ENCODE data around the gene NFIC. TPM values are rescaled to one million over a fixed set of nuclear protein-coding genes. Genes with fewer than 3 reads are reported as not detected.
"Not testable (repeated sequence)": the region's sequence is repeated elsewhere in the genome, so short reads cannot be mapped to it uniquely, and the experiment has no call there.

NFIC gene
- total RNA-seq, 2 donors from 2014 or later, result 10.4 to 23.1 TPM

- not testable (repeated sequence) for DNase-seq (ENCODE audit: low spot score in 2 of 2); ATAC-seq; H3K27ac Mint-ChIP-seq; H3K9me3 Mint-ChIP-seq; H3K36me3 Mint-ChIP-seq
Measured at GRCh38 chr19:3334749-3335430, 31.5 kb upstream of the NFIC start.

GRCh38 chr19:3335431-3336350, 30.7 kb upstream of the NFIC start:
- ATAC-seq (no peak), DNase-seq (ENCODE audit: low spot score in 2 of 2) (no peak)
- H3K9me3 Mint-ChIP-seq, result no peaks in the 10 kb centered on the region
- no peak overlapping the region for H3K27ac Mint-ChIP-seq
- no peaks in the 10 kb centered on the region for H3K36me3 Mint-ChIP-seq

GRCh38 chr19:3336351-3336679, 30.1 kb upstream of the NFIC start:
- Mint-ChIP-seq H3K36me3 (no peaks in the 10 kb centered on the region), H3K9me3 (no peaks in the 10 kb centered on the region), H3K27ac (no peak overlapping the region)
- DNase-seq (ENCODE audit: low spot score in 2 of 2), result no peak
- no peak for ATAC-seq

GRCh38 chr19:3336680-3337523, 29.5 kb upstream of the NFIC start:
- Mint-ChIP-seq H3K36me3 (no peaks in the 10 kb centered on the region), H3K27ac (no peak overlapping the region), H3K9me3 (no peaks in the 10 kb centered on the region)
- DNase-seq (ENCODE audit: low spot score in 2 of 2) (no peak), ATAC-seq (no peak)

GRCh38 chr19:3338541-3339181, 27.7 kb upstream of the NFIC start:
- peak overlapping the region in 1 of 2 donors; percentile 66 for H3K27ac Mint-ChIP-seq
- no peaks in the 10 kb centered on the region for H3K9me3 Mint-ChIP-seq
- H3K36me3 Mint-ChIP-seq, result no peaks in the 10 kb centered on the region
- ATAC-seq, result peak; percentile 55 to 78
- no peak for DNase-seq (ENCODE audit: low spot score in 2 of 2)

GRCh38 chr19:3340340-3340739, 26.0 kb upstream of the NFIC start:
- DNase-seq (ENCODE audit: low spot score in 2 of 2) (no peak), ATAC-seq (no peak)
- no peaks in the 10 kb centered on the region for H3K36me3 Mint-ChIP-seq
- no peak overlapping the region for H3K27ac Mint-ChIP-seq
- H3K9me3 Mint-ChIP-seq, result no peaks in the 10 kb centered on the region

- ATAC-seq, result no peak
- no peak overlapping the region for H3K27ac Mint-ChIP-seq
Measured at GRCh38 chr19:3342246-3342645, 24.1 kb upstream of the NFIC start.

GRCh38 chr19:3342962-3343361, 23.4 kb upstream of the NFIC start:
- not testable (repeated sequence) for DNase-seq (ENCODE audit: low spot score in 2 of 2); H3K36me3 Mint-ChIP-seq; ATAC-seq; H3K9me3 Mint-ChIP-seq; H3K27ac Mint-ChIP-seq

More at GRCh38 chr19:3342246-3342645, 24.1 kb upstream of the NFIC start:
- H3K9me3 Mint-ChIP-seq, result no peaks in the 10 kb centered on the region
- DNase-seq (ENCODE audit: low spot score in 2 of 2), result no peak
- no peaks in the 10 kb centered on the region for H3K36me3 Mint-ChIP-seq

- no peak overlapping the region for H3K27ac Mint-ChIP-seq
- no peaks in the 10 kb centered on the region for H3K36me3 Mint-ChIP-seq
- H3K9me3 Mint-ChIP-seq, result no peaks in the 10 kb centered on the region
- peak in 1 of 2 donors; percentile 63 for DNase-seq (ENCODE audit: low spot score in 2 of 2)
- ATAC-seq, result peak; percentile 89 to 90
Measured at GRCh38 chr19:3343619-3344502, 22.5 kb upstream of the NFIC start.

GRCh38 chr19:3344608-3345598, 21.5 kb upstream of the NFIC start:
- no peak overlapping the region for H3K27ac Mint-ChIP-seq
- H3K9me3 Mint-ChIP-seq, result no peaks in the 10 kb centered on the region
- ATAC-seq, result no peak
- no peaks in the 10 kb centered on the region for H3K36me3 Mint-ChIP-seq
- DNase-seq (ENCODE audit: low spot score in 2 of 2), result no peak

GRCh38 chr19:3345850-3346460, 20.4 kb upstream of the NFIC start:
- Mint-ChIP-seq H3K27ac (no peak overlapping the region), H3K9me3 (no peaks in the 10 kb centered on the region), H3K36me3 (no peaks in the 10 kb centered on the region)
- no peak for DNase-seq (ENCODE audit: low spot score in 2 of 2)
- no peak for ATAC-seq

GRCh38 chr19:3346677-3347353, 19.6 kb upstream of the NFIC start:
- Mint-ChIP-seq H3K9me3 (no peaks in the 10 kb centered on the region), H3K36me3 (no peaks in the 10 kb centered on the region), H3K27ac (no peak overlapping the region)
- ATAC-seq (no peak), DNase-seq (ENCODE audit: low spot score in 2 of 2) (no peak)

GRCh38 chr19:3348042-3348441, 18.3 kb upstream of the NFIC start:
- Mint-ChIP-seq H3K36me3 (no peaks in the 10 kb centered on the region), H3K27ac (no peak overlapping the region), H3K9me3 (no peaks in the 10 kb centered on the region)
- ATAC-seq (no peak), DNase-seq (ENCODE audit: low spot score in 2 of 2) (no peak)

GRCh38 chr19:3348469-3348868, 17.9 kb upstream of the NFIC start:
- H3K9me3 Mint-ChIP-seq; DNase-seq (ENCODE audit: low spot score in 2 of 2); H3K36me3 Mint-ChIP-seq; ATAC-seq; H3K27ac Mint-ChIP-seq: not testable (repeated sequence)

Data from activated naive CD4-positive, alpha-beta T cell treated with anti-CD3 and anti-CD28 coated beads, Interleukin-2, amount 50 U/mL, for 72 hours (primary cell).